Uterus (tissue), 2 donors: ENCODE results near the gene CCDC171.

Experiments
- POLR2A ChIP-seq, 2 donors: fragments of 450-650 bp; IDR thresholded peaks; one replicate each; pipeline ENCODE4 v1.6.1; 2016; ENCODE audit warnings: antibody characterized with exemption in 2 of 2, mild to moderate bottlenecking in 1 of 2, moderate library complexity in 1 of 2
- TF ChIP-seq, protein P1 (sequence below), 4 experiments: fragments of 200-600 bp in 2 of 4; fragments of 450-650 bp in 2 of 4; sonication (generic) in 2 of 4; IDR thresholded peaks; one replicate each; pipeline ENCODE4 v1.5.1; 2016 to 2019; ENCODE audit warnings: antibody characterized with exemption in 4 of 4, mild to moderate bottlenecking in 2 of 4, moderate library complexity in 1 of 4

DNA sequence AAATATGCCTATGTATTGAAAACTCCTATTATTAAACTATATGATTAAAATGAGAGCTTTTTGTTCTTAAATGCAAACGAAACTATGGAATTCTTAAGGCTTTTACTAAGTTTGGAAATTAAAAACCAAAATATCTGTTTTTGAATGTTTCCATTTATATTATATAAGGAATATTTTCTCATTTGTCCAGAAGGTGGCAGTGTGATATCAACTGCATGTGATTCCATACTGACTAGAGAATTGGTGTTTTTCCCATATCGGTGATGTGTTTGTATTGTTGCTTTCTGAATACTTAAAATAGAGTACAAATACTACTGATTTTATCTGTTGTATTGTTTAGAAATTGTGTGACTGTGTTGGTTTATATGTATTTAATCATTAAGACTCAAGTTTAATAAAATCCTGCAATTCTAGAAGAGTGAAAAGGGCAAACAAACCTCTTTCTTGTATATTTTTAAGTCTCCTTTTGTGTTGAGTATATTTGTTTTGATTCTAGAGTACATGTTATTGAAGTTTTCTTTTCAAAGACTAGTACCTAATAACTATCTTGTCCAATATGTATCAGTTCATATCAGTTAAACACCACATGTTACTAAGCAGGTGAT lies 320.8 kb downstream of the CCDC171 start:
- TF ChIP-seq, protein P1, sequence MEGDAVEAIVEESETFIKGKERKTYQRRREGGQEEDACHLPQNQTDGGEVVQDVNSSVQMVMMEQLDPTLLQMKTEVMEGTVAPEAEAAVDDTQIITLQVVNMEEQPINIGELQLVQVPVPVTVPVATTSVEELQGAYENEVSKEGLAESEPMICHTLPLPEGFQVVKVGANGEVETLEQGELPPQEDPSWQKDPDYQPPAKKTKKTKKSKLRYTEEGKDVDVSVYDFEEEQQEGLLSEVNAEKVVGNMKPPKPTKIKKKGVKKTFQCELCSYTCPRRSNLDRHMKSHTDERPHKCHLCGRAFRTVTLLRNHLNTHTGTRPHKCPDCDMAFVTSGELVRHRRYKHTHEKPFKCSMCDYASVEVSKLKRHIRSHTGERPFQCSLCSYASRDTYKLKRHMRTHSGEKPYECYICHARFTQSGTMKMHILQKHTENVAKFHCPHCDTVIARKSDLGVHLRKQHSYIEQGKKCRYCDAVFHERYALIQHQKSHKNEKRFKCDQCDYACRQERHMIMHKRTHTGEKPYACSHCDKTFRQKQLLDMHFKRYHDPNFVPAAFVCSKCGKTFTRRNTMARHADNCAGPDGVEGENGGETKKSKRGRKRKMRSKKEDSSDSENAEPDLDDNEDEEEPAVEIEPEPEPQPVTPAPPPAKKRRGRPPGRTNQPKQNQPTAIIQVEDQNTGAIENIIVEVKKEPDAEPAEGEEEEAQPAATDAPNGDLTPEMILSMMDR (IDR thresholded peaks at IDR 0.05), result peak; percentile 56 to 75 (median 73)
- no peak for TF ChIP-seq POLR2A (IDR thresholded peaks at IDR 0.05)
